HG02852 (cell line): ENCODE measurements around the gene SLC35D2.
"Not testable (repeated sequence)": the region's sequence is repeated elsewhere in the genome, so short reads cannot be mapped to it uniquely, and the experiment has no call there.

Experiments used
- ATAC-seq: cut with Tn5 transposase; IDR thresholded peaks from one replicate; pipeline ENCODE4 v1.9.1; 2021; ENCODE audit warnings: mild to moderate bottlenecking, moderate library complexity; ENCODE audit not compliant: unreplicated experiment

The SLC35D2 gene

DNA sequence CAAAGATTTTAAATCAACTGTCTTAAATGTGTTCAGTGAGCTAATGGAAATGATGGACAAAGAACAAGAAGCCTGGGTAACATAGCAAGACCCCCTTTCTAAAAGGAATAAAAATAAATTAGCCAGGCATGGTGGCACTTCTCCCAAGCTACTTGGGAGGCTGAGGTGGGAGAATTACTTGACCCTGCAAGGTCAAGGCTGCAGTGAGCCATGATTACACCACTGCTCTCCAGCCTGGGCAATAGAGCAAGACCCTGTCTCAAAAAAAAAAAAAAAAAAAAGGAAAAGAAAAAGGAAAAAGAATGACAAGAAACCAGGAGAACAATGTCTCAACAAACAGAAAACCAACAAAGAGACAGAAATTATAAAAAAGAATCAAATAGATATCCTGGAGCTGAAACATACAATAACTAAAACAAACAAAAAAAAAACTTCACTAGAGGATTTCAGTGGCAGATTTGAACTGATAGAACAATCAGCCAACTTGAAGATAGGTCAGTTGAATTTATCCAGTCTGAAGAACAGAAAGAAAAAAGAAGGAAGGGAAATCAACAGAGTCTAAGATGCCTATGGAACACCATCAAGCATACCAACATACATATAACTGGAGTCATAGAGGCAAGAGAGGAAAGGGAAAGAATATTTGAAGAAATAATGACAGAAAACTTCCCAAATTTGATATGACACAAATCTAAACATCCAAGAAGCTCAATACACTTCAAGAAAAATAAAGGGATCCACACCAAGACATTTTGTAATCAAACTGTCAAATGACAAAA lies 16.8 kb upstream of the SLC35D2 start:
- ATAC-seq: no peak

- ATAC-seq: peak; percentile 15
Observed at GRCh38 chr9:96399325-96399633, 15.8 kb upstream of the SLC35D2 start.

DNA sequence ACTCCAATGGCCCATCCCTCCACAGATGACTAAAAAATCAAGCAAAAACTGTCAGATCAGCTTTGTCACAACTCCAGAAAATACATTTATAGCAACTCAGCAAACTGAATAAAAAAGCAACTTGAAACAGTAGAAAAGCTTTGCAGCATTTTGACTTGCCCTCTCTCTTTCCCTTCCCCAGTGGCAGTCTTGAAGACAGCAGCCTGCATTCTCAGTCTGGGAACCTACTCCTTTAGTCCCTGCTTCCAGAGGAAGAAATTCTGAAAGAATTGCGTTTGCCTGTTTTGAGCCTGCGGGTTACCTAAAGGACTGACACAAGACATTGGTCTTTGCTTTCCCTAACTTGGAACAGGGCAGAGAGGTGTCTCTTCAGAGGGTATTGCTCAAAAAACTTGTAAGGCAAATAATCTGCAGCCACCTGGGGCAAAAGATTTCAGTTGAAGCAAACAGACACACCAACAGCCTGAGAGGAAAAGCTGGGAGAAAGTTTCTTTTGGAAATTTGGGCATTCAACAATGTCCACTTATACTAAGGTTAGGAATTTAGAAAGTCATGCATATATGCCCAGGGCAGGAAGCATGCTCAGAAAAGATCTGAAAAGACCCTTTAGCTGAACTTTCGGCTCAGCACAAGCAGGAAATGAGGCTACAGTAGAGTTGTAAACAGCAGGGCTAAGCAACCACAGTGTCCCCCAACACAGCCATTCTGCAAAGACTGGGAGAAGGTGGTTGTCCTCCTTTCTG lies 15.2 kb upstream of the SLC35D2 start:
- ATAC-seq: peak; percentile 52

DNA sequence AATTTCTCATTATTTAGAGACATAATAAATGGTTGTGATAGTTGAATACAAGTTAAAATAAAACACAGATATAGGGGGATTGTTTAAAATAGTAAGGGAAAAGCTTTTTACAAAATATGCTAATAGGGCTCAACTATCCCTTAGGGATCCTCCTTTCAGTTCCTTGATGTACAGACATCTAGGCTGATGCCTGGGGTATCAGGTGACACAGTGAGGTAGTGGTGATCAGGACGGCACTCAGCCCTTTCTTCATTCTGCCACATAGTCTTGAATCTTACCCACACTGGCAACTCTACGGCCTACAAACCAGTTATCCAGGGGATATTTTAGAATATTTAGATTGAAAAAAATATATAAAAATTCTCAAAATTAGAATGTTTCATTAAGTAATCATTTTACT lies 12.5 kb upstream of the SLC35D2 start:
- no peak for ATAC-seq

DNA sequence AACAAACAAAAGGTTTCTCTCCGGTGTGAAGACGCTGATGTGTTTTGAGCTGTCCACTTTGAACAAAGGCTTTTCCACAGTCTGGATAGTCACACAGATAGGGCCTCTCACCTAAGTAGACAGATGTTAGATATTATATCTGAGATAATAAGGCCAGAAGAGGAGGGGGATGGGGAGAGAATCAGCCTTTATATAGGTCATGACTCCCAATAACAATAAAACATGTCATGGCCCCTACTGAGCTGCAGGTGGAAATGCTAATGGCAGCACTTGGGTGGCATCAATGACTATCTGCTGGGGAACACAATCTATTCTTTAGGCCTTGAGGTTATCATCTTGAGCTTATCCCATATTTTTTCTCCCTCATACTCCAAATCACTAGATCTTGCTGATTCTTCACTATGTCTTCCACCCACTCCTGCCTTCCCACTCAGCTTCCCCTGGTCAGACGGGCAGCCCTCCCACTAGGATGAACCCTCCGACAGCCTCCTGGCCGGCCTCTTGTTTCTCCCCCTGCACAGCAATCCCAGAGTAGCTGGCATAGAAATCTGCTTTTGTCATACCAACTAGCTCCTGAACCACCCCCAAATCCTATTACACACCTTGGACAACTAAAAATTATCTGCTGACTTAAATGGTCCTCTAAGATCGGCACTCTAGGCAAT lies 11.5 kb upstream of the SLC35D2 start:
- ATAC-seq: no peak

DNA sequence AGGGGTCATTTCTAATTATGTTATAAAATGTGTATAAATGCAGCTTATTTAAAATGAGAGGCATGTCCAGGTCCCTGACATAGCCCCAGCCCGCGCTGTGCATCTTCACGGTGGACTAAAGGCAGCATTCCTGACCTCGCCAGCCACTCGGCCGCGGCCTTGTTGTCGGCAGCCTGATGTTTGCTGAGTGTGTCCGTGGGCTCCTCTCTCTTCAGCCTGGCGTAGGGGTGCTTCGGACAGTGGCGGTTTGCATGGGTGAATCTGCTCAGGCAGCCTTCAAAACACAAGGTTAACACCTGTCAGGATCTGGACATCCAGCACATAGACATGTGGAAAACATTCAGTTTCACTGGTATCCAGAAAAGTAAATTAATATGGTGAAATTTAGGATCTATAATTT lies 8.8 kb upstream of the SLC35D2 start:
- no peak for ATAC-seq

GRCh38 chr9:96391021-96391765 lies 7.7 kb upstream of the SLC35D2 start:
- no peak for ATAC-seq

- ATAC-seq: no peak
Observed at GRCh38 chr9:96388144-96388543, 4.6 kb upstream of the SLC35D2 start.

DNA sequence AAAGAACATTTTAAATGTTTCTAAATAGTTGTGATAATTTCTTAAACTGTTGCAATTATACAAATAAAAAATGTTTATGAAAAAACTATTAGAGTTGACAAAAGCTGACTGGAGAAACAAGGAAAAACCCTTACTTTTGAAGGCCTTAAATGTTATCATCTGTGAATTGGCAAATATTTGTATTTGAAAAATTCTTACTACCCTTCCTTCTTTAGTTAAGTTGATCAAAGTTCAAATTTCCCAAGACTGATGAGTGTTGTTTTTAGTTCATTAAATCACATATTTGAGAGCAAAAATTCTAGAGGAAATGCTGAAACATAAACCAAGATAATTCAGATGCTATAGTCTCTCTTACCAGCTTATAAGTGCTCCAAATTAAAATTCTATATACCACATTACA lies 2.6 kb upstream of the SLC35D2 start:
- no peak for ATAC-seq

- no peak for ATAC-seq
Observed at GRCh38 chr9:96382839-96383164, 709 bp downstream of the SLC35D2 start.

GRCh38 chr9:96382175-96382574 lies 1.3 kb downstream of the SLC35D2 start:
- no peak for ATAC-seq

GRCh38 chr9:96381696-96382095 lies 1.8 kb downstream of the SLC35D2 start:
- no peak for ATAC-seq

DNA sequence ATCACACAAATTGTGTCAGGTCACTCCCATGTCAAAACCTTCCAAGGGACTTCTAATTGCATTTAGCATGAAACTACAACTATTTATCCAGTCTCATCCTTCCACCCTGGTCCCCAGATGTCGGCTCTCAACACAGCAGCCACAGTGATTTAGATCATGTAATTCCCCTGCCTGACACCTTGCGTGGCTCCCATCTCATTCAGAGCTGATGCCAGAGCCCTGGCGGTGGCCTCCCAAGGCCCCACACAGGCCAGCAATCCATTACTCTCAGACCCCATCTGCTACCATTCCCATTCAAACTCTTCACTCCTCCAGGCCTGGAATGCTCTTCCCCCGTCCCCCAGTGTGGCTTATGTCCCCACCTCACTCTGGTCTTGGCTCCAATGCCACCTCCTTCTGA lies 2.4 kb downstream of the SLC35D2 start:
- no peak for ATAC-seq

- no peak for ATAC-seq
Observed at GRCh38 chr9:96379461-96379860, 4.0 kb downstream of the SLC35D2 start.

DNA sequence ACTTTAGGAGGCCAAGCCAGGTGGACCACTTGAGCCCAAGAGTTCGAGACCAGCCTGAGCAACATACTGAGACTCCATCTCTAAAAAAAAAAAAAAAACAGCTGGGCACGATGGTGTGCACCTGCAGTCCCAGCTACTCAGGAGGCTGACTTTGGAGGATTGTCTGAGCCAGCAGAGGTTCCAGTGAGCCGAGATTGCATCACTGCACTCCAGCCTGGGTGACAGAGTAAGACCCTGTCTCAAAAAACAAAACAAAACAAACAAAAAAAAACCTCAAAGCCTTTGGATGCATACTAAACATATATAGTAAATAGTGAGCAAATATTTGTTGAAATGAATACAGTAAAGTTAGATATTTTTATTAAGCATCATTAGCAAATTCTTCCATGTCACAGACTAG lies 5.3 kb downstream of the SLC35D2 start:
- no peak for ATAC-seq

GRCh38 chr9:96376891-96377874 lies 6.3 kb downstream of the SLC35D2 start:
- ATAC-seq: no peak

DNA sequence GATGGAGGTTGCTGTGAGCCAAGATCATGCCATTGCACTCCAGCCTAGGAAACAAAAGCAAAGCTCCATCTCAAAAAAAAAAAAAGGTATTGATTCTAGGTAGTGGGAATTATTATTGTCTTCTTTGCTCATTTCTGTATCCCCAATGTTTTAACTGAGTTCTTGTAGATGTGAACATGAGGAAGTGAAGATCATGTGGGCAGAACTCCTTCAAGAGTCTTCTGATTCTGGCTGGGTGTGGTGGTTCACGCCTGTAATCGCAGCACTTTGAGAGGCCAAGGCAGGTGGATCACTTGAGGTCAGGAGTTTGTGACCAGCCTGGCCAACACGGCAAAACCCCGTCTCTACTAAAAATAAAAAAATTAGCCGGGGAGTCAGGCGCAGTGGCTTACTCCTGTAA lies 8.0 kb downstream of the SLC35D2 start:
- ATAC-seq: not testable (repeated sequence)

GRCh38 chr9:96367943-96368342 lies 15.6 kb downstream of the SLC35D2 start:
- no peak for ATAC-seq

DNA sequence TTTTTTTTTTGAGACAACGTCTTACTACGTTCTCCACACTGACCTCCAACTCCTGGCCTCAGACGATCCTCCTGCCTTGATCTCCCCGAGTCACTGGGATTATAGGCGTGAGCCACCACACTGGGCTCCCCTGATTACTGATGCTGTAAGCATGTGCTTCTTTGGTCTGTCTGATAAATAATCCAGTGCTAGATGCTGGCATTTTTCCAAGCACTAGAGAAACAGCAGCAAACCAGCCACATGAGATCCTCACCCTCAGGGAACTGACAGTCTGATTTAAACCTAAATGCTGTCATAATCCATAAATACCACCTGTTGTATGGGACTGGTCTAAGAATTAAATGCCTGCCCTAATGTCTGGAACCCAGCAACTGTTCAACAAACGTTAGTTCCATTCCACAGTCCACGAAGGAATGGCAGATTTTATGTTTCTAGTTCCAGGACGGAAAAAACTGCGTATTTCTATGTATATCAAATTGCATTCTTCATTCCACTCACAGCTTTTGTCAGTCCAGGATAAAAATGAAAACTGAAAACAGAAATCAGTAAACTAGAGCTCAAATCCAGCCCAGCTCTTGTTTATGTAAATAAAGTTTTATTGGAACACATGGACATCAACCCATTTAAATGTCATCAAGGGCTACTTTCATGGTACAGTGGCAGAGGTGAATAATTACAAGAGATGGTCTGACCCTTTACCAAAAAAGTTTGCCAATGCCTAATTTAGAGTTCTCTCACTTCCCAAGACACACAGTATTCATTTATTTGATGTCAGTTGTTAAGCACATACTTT lies 20.1 kb downstream of the SLC35D2 start:
- no peak for ATAC-seq

GRCh38 chr9:96362119-96362518 lies 21.4 kb downstream of the SLC35D2 start:
- not testable (repeated sequence) for ATAC-seq
